GM19023 (cell line): ENCODE measurements around the gene IGF2BP3.

Experiments
- ATAC-seq: cut with Tn5 transposase; IDR thresholded peaks from one replicate; pipeline ENCODE4 v1.9.1; 2021; ENCODE audit warnings: mild to moderate bottlenecking, moderate library complexity; ENCODE audit not compliant: unreplicated experiment

Gene IGF2BP3

DNA sequence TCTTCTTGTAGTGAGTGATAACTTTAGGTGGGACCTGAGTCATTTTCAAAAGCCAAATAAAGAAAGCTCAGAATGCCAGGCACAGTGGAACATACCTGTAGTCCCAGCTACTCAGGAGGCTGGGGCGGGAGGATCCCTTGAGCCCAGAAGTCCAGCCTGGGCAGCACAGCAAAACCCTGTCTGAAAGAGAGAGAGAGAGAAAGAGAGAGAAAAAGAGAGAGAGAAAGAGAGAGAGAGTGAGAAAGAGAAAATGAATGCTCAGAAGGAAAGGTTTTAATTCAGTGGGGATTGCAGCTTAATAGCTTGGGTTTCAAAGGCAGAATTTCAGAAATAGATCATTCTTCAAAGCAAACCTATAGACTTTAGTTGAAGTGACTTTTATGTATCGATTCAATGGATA, 198.0 kb downstream of the IGF2BP3 start:
- ATAC-seq, result no peak

DNA sequence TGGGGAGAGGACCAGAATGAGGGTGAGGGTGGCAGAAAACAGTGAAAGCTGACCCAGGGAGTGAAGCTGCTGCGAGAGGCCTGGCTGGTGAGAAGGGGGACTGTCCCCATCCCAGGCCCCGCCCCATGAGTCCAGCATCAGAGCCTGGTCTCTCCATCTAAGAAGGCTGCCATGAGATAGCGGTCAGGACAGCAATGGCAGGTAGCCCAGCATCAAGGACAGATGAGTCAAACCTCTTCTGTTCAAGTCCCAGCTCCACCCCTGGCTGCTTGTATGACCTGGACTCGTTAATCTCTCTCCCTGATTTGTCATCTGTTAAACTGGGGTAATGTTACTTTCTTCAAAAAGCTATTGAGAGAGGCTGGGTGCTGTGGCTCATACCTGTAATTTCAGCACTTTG, 201.5 kb downstream of the IGF2BP3 start:
- ATAC-seq, result no peak

DNA sequence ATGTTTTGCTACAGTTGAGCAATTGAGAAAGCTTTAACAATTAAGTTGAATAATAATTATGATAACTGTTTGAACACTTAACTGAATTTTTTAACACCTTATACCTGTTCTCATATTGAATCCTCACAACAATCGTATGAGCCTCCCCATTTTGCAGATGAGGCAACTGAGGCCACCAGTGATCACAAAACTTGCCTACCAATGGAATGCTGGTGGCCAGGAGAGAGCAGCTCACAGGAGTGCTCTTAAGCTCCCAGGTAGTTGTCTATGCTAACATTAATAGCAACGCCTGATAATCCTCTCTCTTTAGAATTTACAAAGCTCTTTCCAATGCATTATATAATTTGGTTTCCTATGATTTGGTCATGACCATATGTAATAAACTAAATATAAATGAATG, 202.1 kb downstream of the IGF2BP3 start:
- no peak for ATAC-seq

DNA sequence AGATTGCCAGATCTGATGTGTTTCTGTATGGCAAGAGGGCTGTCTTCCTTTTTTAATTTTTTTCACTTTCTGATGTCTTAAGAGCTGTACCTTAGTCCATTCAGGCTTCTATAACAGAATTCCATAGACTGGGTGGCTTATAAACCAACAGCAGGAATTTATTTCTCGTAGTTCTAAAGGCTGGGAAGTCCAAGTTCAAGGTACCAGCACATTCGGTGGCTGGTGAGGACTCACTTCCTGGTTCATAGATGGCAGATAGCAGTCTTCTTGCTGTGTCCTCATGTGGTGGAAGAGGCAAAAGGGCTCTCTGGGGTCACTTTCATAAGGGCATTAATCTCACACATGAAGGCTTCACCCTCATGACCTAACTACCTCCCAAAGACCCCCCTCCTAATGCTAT, 202.9 kb downstream of the IGF2BP3 start:
- no peak for ATAC-seq

DNA sequence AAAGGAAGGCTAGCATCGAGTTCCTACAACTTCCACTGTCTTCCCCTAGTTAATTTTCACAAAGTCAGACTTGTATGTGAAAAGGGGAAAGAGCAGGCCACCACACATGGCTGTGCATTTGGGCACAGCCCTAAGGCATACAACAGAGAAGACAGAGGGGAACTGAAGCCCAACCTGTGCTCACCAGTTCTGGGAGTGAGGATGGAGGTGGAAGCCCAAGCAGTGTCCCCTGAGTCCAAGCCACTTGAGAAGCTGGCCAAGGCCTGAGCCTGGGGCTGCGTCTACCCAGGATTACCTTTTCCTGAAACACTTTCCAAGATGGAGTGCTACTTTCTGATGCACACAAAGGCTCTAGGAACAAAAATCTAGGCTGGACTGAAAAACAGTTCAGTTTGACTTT, 203.4 kb downstream of the IGF2BP3 start:
- ATAC-seq, result no peak

DNA sequence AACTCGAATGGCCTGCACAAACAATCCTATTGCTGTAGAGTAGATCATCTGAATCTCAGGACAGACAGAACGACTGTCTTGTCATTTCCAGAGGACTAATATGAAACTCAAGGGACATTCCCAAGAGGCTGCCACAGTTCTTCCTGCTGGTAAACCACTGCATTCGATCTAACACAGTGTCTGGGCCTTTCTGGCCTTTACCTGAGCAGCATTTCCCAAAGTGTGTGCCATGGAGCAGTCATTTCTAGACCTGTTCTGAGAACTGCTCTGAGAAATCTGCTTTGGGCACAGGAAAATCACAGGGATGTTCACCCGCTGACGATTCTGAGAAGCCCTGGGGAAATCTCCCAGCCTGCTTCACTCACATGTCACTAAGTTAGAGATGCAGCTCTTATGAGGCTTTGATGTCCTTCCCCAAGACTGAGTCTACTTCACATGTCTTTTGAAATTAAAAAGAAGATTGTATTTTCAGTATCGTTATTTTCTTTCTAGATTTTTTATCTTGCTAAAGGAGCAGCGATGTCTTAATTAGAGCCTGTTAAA, 205.3 kb downstream of the IGF2BP3 start:
- no peak for ATAC-seq

DNA sequence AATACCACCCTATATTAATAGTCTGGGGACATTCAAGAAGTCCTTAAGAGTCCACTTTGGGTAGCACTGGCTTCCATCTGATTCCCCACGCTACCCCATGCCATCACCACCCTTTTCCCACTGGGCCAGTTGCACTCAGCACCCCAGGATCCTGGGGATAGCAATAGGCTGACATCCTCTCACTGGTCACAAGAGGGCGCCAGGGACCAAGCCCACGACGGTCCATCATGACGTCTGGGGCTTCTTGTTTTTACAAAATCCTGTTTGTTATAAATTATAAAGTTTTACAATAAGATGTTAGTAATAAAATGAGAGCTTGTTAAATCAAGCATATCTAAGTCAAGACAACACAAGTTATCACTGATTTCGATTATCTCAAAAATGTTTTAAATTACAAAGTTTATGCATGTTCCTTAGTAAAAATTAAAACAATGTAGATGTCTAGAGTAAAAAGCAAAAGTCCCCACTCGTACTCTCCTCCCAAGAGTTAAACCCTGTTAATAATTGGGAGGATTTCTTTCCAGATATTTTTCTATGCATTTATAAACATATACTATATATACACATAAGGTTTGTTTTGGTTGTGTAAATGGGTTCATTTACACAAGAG, 208.3 kb downstream of the IGF2BP3 start:
- peak; percentile 80 for ATAC-seq

DNA sequence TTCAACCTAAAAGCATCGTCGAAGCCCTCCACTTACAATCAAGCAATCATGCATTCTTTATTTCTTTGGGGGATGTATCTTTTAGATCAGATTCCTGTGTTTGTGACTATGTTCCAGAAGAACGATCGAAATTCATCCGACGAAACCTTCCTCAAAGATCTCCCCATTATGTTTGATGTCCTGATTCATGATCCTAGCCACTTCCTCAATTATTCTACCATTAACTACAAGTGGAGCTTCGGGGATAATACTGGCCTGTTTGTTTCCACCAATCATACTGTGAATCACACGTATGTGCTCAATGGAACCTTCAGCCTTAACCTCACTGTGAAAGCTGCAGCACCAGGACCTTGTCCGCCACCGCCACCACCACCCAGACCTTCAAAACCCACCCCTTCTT, 209.9 kb downstream of the IGF2BP3 start:
- ATAC-seq, result no peak
